ENCODE data around the gene CD247.
A peak's percentile ranks its signal among the peaks of the same experiment; 100 is the strongest.

Gene CD247

DNA sequence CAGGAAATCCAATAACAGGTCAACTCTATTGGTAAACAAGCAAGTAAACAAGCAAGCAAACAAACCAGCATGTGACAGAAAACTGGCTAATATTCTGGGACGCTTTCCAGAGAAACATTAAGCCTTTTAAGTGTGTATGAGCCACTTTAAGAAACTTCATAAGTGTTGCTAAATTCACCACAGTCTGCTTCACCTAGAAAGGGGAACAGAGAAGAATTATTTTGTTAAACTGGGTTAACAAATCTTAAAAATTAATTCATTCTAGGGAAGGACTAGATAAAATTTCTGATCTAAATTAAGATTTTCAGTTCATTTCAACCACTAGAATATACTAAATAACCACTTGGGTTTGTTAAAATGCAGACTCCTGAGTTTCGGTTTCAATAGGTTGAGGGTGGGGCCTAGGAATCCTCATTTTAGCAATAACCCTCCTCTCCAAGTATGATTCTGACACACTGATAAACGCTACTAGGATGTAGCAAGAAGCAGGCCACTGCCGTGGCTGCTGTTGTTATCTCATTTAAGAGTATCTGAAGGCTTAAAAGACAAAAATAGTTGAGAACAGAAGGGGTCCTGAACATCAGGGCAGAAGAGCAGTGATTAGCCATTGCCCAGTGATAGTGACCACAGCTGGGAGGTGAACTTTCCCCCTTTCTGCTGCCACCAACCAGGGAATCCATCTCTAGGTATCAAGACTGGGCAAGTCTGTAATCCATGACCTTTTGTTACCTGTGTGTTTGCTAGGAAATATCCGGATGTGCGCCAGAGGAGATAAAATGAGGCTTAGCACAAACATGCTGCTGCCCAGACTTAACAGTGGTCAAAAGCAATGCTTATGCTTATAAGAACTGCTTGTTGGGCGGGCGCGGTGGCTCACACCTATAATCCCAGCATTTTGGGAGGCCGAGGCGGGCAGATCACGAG, 24.0 kb upstream of the CD247 start:
- in situ Hi-C loops (cut with HindIII; ENCODE audit: low sequenced_read_pairs): no loop called here
- DNase-seq (ENCODE audit: low read depth): no peak
- H3K4me3 ChIP-seq (ENCODE audit: low read depth, low read length): no peak overlapping the region
- TF ChIP-seq, protein P1, sequence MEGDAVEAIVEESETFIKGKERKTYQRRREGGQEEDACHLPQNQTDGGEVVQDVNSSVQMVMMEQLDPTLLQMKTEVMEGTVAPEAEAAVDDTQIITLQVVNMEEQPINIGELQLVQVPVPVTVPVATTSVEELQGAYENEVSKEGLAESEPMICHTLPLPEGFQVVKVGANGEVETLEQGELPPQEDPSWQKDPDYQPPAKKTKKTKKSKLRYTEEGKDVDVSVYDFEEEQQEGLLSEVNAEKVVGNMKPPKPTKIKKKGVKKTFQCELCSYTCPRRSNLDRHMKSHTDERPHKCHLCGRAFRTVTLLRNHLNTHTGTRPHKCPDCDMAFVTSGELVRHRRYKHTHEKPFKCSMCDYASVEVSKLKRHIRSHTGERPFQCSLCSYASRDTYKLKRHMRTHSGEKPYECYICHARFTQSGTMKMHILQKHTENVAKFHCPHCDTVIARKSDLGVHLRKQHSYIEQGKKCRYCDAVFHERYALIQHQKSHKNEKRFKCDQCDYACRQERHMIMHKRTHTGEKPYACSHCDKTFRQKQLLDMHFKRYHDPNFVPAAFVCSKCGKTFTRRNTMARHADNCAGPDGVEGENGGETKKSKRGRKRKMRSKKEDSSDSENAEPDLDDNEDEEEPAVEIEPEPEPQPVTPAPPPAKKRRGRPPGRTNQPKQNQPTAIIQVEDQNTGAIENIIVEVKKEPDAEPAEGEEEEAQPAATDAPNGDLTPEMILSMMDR (IDR thresholded peaks at IDR 0.05; ENCODE audit: low read depth, low read length, missing control alignments): no peak

DNA sequence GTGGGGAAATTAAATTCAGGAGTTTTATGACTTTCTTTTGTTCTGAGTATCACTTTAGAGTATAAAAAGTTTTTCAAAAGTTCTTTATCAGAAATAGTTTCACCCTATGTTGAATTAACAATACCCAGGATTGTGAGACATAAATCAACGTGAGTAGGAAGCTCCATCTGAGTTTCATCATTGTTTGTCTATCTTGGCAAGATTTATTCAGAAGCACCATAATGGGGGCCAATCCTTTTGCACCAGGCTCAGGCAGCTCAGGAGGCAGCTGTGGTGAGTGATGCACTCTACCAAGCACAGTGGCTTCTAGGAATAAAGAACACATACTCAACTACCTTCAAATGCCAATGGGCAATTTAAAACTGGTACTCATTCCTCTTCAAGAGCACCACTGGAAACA, 23.3 kb upstream of the CD247 start:
- H3K4me3 ChIP-seq (ENCODE audit: low read depth, low read length): no peak overlapping the region
- in situ Hi-C loops (cut with HindIII; ENCODE audit: low sequenced_read_pairs): no loop called here
- TF ChIP-seq, protein P1 (IDR thresholded peaks at IDR 0.05; ENCODE audit: low read depth, low read length, missing control alignments): no peak
- DNase-seq (ENCODE audit: low read depth): no peak

DNA sequence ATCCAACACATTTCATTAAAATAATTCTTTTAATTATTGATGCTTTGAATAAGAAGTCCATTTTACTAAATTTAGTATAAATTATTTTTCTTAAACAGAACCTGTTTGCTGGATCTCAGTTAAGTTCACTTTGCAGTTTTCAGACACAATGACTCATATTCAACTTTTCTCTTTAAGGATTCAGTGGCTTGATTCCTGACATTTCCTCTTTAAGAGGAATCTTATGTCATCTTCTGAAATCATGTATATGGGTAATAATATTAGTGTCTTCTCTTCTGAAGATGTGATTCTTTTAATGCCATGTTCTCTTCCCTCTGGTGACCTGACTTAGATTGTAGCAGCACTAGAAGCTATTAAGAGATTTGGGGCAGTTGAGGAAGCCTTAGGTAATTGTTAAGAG, 22.7 kb upstream of the CD247 start:
- no peak overlapping the region for H3K4me3 ChIP-seq (ENCODE audit: low read depth, low read length)
- DNase-seq (ENCODE audit: low read depth): no peak
- in situ Hi-C loops (cut with HindIII; ENCODE audit: low sequenced_read_pairs): no loop called here
- TF ChIP-seq, protein P1 (IDR thresholded peaks at IDR 0.05; ENCODE audit: low read depth, low read length, missing control alignments): no peak

DNA sequence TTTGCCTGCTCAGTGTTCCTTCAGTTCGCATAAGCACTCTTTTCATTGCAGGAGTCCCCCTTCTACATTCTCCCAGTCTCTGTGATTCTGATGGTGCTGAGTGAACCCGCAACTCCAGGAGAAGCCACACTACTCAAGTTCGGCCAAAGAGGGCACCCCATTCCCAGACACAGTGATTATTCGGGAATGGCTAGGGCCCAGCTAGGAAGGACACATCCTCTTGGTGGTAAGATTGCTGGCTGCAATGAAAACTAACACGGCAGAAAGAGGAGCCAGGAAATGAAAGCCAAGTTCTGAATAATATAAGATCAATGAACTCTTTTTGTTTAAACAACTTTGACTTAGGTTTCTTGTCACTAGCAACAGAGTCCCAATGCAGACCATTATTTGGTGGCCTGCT, 20.3 kb upstream of the CD247 start:
- no peak overlapping the region for H3K4me3 ChIP-seq (ENCODE audit: low read depth, low read length)
- in situ Hi-C loops (cut with HindIII; ENCODE audit: low sequenced_read_pairs): loop anchor here (10.0 kb wide), 1 partner anchor 274 kb away; no protein-coding TSS in a partner anchor
- TF ChIP-seq, protein P1 (IDR thresholded peaks at IDR 0.05; ENCODE audit: low read depth, low read length, missing control alignments): no peak
- DNase-seq (ENCODE audit: low read depth): no peak

DNA sequence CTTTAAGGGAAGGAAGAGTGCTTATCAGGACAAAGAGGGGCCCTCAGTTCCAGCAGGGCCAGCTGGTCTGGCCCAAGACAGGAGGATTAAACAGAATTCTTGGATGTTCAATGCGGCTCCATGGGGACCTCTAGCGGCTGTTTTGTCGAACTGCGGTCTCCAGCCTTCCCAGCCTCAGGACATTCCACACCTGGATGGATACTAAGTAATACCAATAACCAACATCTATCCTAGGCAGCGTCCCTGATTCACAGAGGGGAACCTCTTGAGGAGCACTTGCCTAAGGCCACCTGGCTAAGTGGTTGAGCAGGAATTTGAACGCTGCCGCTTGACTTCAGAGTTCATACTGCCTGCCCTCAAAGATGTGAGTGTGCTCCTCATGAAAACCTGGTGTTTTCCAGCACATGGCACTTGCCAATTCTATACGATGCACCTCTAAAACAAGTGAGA, 15.5 kb upstream of the CD247 start:
- peak; percentile 53 for DNase-seq (ENCODE audit: low read depth)
- TF ChIP-seq, protein P1 (IDR thresholded peaks at IDR 0.05; ENCODE audit: low read depth, low read length, missing control alignments): peak; percentile 93
- H3K4me3 ChIP-seq (ENCODE audit: low read depth, low read length): no peak overlapping the region
- in situ Hi-C loops (cut with HindIII; ENCODE audit: low sequenced_read_pairs): loop anchor here (10.0 kb wide), 1 partner anchor 269 kb away; no protein-coding TSS in a partner anchor

DNA sequence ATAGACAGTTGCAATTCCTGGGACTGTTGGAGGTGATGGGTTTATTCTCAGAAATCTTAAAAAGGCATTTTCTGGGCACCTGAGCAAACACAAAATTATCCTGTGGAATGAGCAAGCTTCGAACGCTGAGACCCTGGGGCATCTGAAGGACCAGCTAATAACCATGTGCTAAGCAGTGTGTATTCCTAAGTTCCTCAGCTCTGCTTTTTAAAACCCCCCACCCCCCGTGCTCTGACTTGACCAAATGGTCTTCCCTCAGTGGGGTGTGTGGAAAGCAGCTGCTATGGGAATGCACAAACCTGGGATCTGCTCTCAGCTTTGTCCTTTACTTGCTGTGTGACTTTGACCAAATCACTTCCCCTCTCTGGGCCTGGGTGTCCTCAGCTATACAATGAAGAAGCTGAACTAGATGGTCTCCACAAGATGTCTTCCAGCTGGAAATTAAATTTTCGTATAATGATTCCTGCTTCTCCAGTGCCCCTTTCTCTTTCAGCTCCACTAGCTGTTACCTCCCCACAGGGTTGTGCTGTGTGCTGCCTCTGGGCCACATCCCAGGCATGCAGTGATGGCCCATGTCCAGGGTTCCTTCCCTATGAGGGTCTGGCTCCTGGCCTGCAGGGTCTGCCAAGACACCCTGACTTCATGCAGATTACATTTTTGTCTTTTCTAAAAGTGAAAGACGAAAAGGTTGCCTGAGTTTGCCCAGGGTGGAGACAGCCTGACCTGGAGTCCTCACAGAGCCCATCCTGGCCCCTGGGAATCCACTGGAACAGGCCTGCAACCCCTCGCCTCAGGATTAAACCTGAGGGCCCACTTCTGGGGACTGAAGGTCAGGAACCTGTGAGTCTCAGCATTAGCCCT, 14.9 kb upstream of the CD247 start:
- no peak for DNase-seq (ENCODE audit: low read depth)
- no peak overlapping the region for H3K4me3 ChIP-seq (ENCODE audit: low read depth, low read length)
- TF ChIP-seq, protein P1 (IDR thresholded peaks at IDR 0.05; ENCODE audit: low read depth, low read length, missing control alignments): no peak
- in situ Hi-C loops (cut with HindIII; ENCODE audit: low sequenced_read_pairs): loop anchor here (10.0 kb wide), 1 partner anchor 268 kb away; no protein-coding TSS in a partner anchor
